Measurements from ENCODE around the gene SLC12A5. TPM values are rescaled to one million over a fixed set of nuclear protein-coding genes. Genes with fewer than 3 reads are reported as not detected.

The SLC12A5 gene
- total RNA-seq, 1 donor from 2014 or later = 2.1 TPM

GRCh38 chr20:46018611-46019010 lies 10.4 kb upstream of the SLC12A5 start:
- Mint-ChIP-seq H3K4me1 (ENCODE audit: low read depth) (peaks cover 6% of the 10 kb centered on the region), H3K27ac (ENCODE audit: unreplicated experiment) (no peak overlapping the region), H3K36me3 (ENCODE audit: low read depth) (no peaks in the 10 kb centered on the region), H3K27me3 (ENCODE audit: low read depth) (peaks cover 62% of the 10 kb centered on the region), H3K4me3 (ENCODE audit: unreplicated experiment) (no peak overlapping the region), H3K9me3 (ENCODE audit: low read depth) (no peaks in the 10 kb centered on the region)
- no peak for DNase-seq (ENCODE audit: low spot score)
- TF ChIP-seq CTCF (IDR thresholded peaks at IDR 0.05) = no peak

- Mint-ChIP-seq H3K4me3 (ENCODE audit: unreplicated experiment) (no peak overlapping the region), H3K9me3 (ENCODE audit: low read depth) (no peaks in the 10 kb centered on the region), H3K4me1 (ENCODE audit: low read depth) (peaks cover 6% of the 10 kb centered on the region), H3K27me3 (ENCODE audit: low read depth) (peaks cover 71% of the 10 kb centered on the region), H3K27ac (ENCODE audit: unreplicated experiment) (no peak overlapping the region), H3K36me3 (ENCODE audit: low read depth) (no peaks in the 10 kb centered on the region)
- no peak for TF ChIP-seq CTCF (IDR thresholded peaks at IDR 0.05)
- no peak for DNase-seq (ENCODE audit: low spot score)
These were observed 8.5 kb upstream of the SLC12A5 start for GRCh38 chr20:46020555-46020954.

DNA sequence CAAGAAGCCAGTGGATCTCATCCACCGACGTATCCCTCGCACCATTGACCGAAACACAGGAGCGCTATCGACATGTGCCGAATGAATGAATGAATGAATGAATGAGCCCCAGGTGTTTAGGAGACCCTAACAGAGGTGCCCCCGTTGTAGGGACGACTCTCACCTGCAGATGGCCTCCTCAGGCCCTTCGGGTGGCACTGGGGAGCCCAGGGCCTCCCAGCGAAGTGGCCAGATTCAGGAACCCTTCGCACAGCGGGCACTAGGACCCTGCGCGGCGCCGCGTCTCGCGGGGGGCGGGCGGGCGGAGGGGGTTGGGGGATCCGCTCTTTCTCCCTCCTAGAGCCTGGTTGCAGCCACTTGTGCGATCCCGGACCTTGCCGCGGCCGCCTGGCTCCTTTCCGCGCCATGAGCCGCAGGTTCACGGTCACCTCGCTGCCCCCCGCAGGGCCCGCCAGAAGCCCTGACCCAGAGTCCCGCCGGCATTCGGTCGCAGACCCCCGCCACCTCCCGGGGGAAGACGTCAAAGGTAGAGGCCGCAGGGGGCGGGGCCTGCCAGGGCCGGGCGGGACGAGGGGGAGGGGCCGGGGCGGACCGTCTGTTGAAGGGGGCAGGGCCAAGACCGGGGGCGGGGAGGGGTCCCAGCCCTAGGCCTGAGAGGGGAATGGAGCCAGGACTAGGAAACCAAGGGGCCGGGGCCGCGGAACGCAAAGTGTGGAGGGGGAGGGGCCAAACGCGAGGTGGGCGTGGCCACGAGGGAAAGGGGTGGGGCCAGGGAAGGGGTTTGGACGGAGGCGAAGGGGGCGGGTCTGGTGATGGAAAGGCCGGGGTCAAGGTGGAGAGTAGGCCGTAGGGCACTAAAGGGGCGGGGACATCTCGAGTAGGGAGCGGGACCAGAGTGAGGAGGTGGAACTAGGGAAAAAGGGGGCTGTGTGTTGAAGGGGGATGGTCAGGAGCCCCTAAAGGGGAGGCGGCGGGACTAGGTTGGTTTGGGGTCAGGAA lies 7.4 kb upstream of the SLC12A5 start:
- H3K9me3 Mint-ChIP-seq (ENCODE audit: low read depth) = no peaks in the 10 kb centered on the region
- H3K27me3 Mint-ChIP-seq (ENCODE audit: low read depth) = peaks cover 66% of the 10 kb centered on the region
- no peaks in the 10 kb centered on the region for H3K36me3 Mint-ChIP-seq (ENCODE audit: low read depth)
- H3K4me3 Mint-ChIP-seq (ENCODE audit: unreplicated experiment) = peak overlapping the region; percentile 62
- TF ChIP-seq CTCF (IDR thresholded peaks at IDR 0.05) = no peak
- no peak for DNase-seq (ENCODE audit: low spot score)
- H3K4me1 Mint-ChIP-seq (ENCODE audit: low read depth) = peaks cover 6% of the 10 kb centered on the region
- no peak overlapping the region for H3K27ac Mint-ChIP-seq (ENCODE audit: unreplicated experiment)

- no peaks in the 10 kb centered on the region for H3K9me3 Mint-ChIP-seq (ENCODE audit: low read depth)
- no peak for DNase-seq (ENCODE audit: low spot score)
- TF ChIP-seq CTCF (IDR thresholded peaks at IDR 0.05) = peak; percentile 75
- no peaks in the 10 kb centered on the region for H3K36me3 Mint-ChIP-seq (ENCODE audit: low read depth)
- no peak overlapping the region for H3K27ac Mint-ChIP-seq (ENCODE audit: unreplicated experiment)
- peak overlapping the region; percentile 62 for H3K4me3 Mint-ChIP-seq (ENCODE audit: unreplicated experiment)
- H3K27me3 Mint-ChIP-seq (ENCODE audit: low read depth) = peaks cover 63% of the 10 kb centered on the region
- H3K4me1 Mint-ChIP-seq (ENCODE audit: low read depth) = peaks cover 6% of the 10 kb centered on the region
These were observed 6.4 kb upstream of the SLC12A5 start for GRCh38 chr20:46022411-46023147.

DNA sequence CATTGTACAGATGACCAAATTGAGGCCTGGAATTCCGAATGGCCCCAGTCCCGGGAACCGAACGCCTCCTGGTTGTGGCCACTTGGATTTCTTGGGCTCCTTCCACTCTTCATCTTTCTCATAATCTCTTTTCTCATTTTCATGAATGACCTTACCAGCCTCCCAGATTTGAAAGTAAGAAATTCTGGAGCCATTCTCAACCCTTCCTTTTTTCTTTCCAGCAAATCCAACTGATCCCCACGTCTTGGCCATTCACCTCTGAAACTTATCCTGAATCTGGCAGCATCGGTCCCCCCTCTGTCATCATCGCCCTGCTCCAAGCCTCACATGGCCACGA lies 5.9 kb upstream of the SLC12A5 start:
- H3K4me3 Mint-ChIP-seq (ENCODE audit: unreplicated experiment) = no peak overlapping the region
- TF ChIP-seq CTCF (IDR thresholded peaks at IDR 0.05) = peak; percentile 14
- H3K27ac Mint-ChIP-seq (ENCODE audit: unreplicated experiment) = no peak overlapping the region
- peaks cover 58% of the 10 kb centered on the region for H3K27me3 Mint-ChIP-seq (ENCODE audit: low read depth)
- no peaks in the 10 kb centered on the region for H3K9me3 Mint-ChIP-seq (ENCODE audit: low read depth)
- H3K4me1 Mint-ChIP-seq (ENCODE audit: low read depth) = peaks cover 6% of the 10 kb centered on the region
- DNase-seq (ENCODE audit: low spot score) = no peak
- H3K36me3 Mint-ChIP-seq (ENCODE audit: low read depth) = no peaks in the 10 kb centered on the region

Measured in chondrocyte (in vitro differentiated cells).